ENCODE data around the gene HABP2. TPM values are rescaled to one million over a fixed set of nuclear protein-coding genes. Genes with fewer than 3 reads are reported as not detected.

Gene HABP2
- total RNA-seq, 1 donor from 2014 or later, result not detected

Other genes with a start within 250 kb of the HABP2 start
- gene NRAP, start 111.0 kb downstream of the HABP2 start, total RNA-seq (ENCODE audit: unreplicated experiment), result not detected
- gene CASP7, start 126.9 kb downstream of the HABP2 start, total RNA-seq (ENCODE audit: unreplicated experiment), result not detected
- gene PLEKHS1, start 198.6 kb downstream of the HABP2 start, total RNA-seq (ENCODE audit: unreplicated experiment), result not detected